GM18508 (cell line): ENCODE measurements around the gene CALR3.
"Not testable (repeated sequence)": the region's sequence is repeated elsewhere in the genome, so short reads cannot be mapped to it uniquely, and the experiment has no call there.

Experiments used
- ATAC-seq: cut with Tn5 transposase; IDR thresholded peaks from one replicate; pipeline ENCODE4 v1.9.1; 2021; ENCODE audit warnings: moderate number of reproducible peaks; ENCODE audit not compliant: insufficient read depth, unreplicated experiment

CALR3 gene, protein sequence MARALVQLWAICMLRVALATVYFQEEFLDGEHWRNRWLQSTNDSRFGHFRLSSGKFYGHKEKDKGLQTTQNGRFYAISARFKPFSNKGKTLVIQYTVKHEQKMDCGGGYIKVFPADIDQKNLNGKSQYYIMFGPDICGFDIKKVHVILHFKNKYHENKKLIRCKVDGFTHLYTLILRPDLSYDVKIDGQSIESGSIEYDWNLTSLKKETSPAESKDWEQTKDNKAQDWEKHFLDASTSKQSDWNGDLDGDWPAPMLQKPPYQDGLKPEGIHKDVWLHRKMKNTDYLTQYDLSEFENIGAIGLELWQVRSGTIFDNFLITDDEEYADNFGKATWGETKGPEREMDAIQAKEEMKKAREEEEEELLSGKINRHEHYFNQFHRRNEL

DNA sequence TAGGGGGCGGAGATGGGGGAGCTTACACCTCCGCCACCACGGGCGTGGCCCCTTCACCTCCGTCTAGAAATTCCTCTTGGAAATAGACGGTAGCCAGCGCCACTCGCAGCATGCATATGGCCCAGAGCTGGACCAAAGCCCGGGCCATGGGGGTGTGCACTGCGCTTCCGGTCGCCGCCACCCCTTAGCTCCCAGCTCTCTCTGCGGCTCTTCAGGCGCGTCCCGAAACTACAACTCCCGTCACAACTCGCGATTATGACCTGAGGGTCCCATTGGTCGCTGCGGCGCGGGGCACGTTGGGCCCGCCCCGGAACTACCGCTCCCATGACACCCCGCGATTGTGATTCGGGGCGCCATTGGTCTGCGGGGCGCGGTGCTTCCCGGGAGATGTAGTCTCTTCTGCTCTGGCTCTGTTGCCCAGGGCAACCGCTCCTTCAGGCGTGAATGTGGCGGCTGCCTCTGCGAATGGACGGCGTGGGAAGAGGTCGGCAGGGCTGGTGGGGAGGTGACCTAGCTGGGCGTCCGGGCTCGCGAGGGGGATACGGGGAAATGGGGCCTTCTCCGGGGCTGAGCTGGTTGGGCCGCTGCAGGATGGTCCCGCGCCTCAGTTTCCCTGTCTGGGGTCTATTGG lies at the start of gene CALR3, which contains the start of gene C19orf44:
Gene CALR3, minus strand, starts transcription at position 186 of the 631 bp plus-strand sequence. Its CDS starts 38 bp downstream, at position 148.
Gene C19orf44, plus strand, starts transcription at position 413 of the 631 bp plus-strand sequence. CDS start 4,399 bp downstream, outside the sequence.
- ATAC-seq: peak; percentile 85

DNA sequence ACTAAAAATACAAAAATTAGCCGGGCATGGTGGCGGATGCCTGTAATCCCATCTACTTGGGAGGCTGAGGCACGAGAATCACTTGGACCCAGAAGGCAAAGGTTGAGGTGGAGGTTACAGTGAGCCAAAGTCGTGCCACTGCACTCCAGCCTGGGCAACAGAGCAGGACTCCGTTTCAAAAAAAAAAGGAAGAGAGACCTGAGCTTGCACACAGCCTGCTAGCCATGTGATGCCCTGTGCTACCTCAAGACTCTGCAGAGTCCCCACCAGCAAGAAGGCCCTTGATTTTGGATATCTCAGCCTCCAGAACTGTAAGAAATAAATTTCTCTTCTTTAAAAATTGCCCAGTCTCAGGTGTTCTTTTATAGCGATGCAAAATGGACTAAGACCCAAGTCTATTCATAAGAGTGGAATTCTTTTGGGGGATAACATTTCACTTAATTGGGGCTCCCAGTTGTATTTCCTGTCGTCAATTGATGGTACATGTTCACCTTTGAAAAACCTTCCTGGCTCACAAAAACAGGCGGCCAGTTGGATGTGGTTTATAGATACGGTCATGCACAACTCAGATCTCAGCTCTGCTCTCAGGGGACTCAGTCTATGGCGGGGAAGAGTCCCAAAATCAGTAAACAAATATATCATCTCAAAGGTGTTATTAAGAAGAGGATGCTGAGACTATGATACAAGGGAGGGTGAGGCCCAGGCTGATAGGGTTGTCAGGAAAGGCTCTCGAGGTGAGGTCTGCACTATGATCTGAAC lies 48.7 kb upstream of the CALR3 start:
- ATAC-seq: no peak

DNA sequence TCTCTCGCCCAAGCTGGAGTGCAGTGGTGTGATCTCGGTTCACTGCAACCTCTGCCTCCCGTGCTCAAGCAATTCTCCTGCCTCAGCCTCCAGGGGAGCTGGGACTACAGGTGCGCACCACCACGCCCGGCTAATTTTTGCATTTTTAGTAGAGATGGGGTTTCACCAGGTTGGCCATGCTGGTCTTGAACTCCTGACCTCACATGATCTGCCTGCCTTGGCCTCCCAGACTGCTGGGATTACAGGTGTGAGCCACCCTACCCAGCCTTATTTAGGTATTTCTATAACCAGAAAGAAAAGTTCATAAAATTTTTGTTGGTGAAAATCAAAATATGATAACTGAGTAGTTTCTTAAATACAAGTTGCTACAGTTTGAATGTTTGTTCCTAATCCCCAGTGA lies 47.8 kb upstream of the CALR3 start:
- ATAC-seq: not testable (repeated sequence)

DNA sequence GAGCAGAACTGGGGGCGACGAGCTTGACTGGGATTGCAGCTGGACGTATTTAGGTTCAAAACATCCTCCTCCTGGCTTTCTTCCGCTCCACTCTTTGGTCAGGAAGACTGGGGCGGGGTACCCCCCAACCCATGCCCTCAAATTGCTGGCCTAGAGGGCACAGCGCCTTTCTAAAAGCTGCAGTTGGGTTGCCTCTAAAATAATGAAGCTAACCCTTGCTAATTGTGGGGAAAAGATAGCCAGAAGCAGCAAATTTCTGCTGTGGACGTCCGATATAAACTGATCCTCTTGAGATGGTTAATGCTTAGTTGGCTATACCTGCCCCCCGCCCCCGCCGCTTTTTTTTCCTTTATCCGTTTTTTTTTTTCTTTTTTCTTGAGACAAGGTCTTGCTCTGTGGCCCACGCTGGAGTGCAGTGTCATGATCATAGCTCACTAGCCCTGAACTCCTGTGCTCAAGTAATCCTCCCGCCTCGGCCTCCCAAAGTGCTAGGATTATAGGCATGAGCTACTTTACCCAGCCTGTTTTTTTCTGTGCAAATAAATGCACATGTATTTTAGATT lies 47.0 kb upstream of the CALR3 start:
- ATAC-seq: no peak

DNA sequence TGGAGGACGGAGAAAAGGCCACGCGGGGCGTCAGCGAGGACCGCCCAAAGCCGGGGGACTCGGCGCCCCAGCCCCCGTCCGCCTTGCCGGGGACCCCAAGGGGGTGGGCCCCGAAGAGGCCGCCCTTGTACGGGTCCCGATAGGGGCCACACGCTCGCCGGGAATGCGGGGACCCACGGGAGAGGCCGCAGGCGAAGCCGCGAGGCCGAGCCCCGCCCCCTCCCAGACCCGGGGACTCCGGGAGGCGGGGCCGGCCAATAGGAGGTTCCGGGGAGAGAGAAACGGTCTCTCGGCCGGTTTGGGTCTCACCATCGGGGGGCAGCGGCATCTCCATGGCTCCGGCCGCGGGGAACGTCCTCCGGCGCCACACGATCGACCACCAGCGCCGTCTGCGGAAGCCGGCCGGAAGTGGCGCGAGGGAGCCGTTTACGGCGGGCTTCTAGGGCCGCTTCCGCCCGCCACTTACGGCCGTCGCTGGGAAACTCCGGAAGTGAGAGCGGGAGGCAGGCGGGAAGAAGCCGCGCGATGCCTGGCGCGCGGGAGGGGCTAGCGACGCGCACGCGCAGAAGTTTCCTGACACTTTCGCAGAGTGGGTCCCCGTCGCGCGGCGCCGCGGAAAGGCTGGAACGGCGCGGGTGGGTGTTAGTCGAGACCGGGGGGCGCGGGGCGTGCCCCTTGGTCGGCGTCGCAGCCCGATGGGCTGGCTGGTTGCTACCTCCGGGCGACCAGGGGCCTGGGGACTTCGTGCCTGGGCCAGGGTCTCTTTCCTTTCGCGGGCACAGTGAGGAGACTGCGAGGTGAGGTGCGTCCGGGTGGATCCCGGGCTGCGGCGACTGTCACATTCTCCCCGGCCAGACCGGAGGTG lies 46.3 kb upstream of the CALR3 start, which contains the start of gene CHERP:
Gene CHERP, minus strand, starts transcription at position 393 of the 865 bp plus-strand sequence. Its CDS starts 59 bp downstream, at position 334.
- no peak for ATAC-seq

DNA sequence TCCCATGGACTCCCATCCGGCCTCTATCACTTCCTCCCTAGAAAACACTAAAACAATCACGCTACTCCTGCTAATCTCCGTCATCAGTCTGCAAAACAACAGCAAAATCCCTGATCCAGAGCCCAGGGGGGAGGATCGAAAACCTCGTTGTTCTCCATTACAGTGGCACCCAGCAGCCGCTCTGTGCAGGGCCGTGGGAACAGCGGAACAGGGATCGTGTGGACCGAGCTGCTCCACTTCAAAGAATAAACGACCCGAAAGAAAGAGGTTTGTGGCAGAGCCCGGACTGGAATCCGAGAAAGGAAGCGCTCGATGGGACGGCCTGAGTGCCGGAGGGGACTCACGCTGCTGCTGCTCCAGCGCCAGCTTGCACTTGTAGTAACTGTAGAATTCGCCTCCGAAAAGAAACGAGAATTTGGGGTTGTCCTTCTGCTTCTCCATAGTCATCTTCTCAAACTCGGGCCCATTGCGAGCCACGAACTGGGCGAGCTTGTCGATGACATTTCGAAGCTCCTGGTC lies 45.6 kb upstream of the CALR3 start:
- no peak for ATAC-seq

DNA sequence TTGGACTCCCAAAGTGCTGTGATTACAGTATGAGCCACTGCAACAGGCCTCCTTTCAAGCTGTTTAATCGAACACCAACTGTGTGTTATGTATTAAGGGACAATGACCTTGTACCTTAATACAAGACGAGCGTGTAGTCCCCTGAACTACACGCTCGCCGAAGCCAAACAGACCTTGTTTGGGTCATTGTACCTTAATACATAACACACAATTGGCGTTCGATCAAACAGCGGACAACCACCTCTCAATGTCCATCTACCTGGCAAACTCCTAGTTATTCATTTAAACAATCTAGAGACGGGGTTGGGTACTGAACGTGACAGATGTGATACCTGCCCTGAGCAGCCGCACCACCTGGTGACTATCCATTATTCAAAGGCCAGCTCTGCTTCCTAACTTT lies 45.0 kb upstream of the CALR3 start:
- ATAC-seq: no peak

DNA sequence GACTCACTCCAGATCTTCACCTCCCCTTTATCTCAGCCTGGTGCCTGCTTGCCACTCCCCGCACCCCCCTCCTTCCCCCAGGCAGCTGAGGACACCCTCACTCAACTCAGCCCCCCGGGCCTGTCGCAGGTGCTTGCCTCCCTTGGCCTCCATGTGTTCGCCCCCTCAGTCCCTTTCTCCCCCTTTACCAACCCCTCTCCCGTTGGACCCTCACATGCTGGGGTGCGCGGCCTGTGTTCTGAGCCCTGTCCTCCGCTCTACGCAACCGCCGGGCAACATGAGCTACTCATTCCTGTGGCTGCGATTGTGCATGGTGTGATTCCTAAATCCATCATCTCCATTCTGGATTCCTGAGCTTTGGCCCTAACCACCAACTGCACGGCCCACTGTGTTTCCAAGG lies 41.1 kb upstream of the CALR3 start:
- no peak for ATAC-seq

DNA sequence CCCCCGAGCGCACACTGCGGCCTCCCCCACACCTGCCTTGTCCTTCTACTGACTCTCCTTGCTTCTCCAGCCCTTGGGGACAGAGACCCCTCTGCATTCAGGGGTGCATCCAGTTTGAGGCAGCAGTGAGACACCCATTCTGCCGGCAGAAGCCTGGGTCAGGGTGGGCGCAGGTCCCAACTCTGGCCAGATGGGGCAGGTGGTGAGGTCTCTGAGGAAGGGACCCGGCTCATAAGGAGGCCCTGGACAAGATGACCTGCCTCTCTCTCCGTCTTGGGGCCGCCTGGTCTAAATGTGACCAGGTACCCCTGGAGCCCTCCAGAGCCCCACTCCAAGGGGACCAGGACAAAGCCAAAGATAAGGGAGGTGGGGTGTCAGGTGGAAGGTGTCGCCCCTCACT lies 40.2 kb upstream of the CALR3 start:
- no peak for ATAC-seq

DNA sequence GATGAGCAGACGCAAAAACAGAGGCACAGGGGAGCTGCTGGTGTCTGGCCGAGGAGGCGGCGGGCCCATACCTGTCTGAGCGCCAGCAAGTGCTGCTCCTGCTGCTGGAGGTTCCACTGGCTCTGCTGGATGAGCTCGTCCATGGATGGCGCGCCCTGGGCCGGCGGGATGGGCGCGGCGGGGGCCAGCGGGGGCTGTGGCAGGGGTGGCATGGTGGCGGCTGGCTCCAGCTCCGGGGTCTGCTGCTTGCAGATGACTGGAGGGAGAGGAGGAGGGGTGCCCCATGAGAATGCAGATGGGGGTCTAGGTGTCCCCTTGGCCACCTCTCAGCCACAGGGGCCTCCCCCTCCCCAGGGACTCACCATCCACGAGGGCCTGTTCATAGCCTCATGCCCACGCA lies 39.4 kb upstream of the CALR3 start:
- ATAC-seq: no peak

DNA sequence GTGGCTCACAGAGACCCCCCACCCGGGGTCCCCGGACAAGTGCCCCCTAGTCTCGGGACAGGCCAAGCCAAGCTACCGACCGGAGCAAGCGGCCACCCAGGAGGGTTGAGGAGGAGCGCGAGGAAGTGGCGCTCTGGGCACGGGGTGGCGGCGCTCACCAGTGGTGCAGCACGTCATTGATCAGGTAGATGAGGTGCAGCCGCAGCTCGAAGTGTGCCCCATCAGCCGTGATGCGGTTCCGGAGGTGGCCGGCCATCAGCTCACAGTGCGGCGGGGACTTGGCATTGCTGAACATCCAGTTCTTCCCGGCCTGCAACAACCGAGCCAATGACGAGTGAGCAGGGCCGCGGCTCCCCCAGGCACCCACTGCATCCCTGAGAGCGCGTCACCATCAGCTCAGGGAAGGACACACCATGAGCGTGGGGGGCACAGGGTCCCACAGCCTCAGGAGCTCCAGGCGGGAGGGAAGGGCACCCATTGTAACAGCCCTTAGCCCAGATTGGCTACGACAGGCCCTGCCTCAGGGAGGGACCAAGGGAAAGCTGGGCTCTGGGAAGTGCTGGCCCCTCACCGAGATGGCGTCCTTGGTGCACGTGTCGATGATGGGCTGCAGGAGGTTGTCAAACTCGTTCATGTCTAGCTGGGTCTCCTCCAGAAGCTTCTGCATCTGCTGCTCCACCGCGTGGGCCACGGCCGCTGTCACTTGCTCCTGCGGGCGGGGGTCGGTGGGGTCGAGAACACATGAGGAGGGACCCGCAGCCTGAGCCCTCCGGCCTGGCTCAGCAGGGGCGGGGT lies 36.7 kb upstream of the CALR3 start:
- ATAC-seq: no peak

DNA sequence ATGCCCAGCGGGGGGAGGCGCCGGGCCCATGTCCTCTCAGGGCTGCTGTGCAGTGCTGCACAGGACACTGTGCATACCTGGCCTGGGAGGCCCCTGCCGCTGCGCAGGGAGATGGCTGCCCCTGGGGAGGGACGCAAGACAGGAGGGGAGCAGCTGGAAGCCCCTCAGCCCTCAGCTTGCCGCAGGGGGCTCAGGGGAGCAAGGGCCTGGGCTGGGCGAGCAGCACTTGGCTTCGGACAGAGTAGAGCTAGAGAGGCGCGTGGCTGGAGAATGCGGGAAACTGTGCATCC lies 35.4 kb upstream of the CALR3 start:
- no peak for ATAC-seq

DNA sequence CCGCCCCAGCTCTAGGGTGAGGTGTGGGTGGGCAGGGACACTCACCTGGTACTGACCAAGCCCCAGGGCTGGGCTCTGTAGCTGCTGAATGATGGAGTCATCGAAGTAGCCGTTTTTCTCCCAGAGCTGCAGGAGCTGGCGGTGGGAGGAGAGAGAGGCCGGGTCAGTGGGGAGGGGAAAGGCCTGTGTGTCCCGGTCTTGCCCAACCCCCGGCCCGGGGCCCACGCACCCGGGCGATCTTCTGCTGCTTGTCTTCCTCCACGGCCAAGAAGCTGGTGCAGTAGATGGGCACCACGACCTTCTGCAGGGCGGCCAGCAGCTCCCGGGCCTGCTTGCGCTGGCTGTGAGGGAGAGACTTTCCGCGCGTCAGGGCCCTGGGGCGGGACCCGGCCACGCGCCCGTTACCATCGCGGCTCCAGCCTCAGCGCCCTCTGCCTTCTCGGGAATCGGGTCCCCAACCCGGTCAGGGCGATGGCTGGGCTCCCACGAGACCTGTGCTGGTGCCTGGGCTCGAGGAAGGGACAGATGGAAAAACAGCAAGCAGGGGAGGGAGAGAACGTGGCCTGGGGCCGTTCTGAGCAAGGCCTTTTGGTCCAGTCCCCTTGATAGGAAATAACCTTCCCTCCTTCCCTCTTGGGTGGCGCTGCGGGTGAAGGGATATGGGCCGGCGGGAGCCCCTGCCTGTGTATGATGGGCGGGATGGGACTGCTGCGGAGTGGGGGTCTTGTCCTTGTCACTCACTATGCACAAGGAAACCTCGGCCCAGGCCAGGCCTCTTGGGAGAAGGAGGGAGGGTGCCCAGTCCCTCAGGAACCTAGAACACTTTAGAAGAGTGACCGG lies 34.8 kb upstream of the CALR3 start:
- no peak for ATAC-seq

DNA sequence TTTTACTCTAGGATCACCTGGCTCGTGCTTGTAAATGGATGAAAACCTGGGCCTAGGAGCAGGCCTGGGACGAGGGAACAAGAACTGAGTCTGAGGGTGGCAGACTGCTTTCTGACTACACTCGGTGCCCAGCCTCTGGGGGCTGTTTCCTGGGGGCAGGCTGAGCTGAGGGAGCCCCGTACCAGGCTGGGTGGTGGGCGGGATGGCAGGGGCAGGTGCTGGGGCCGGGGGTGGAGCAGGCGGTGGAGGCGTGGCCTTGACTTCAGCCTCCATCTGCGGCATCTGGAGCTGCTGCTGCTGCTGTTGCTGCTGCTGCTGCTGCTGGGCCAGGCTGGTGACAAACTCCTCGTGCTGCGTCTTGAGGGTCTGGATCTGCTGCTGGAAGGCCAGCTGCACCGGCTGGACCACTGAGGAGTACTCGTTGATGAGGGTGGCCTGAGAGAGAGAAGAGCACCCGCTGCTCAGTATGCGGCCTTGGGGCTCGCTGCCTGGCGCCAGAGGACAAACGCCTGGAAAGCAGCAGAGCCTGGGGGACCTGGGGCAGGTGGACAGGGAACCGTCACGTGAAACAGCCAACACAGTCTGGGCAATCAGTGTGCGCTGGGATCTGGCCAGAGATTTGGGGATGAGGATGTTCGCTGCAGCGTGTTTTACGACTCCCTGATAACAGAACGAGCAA lies 33.6 kb upstream of the CALR3 start:
- no peak for ATAC-seq

DNA sequence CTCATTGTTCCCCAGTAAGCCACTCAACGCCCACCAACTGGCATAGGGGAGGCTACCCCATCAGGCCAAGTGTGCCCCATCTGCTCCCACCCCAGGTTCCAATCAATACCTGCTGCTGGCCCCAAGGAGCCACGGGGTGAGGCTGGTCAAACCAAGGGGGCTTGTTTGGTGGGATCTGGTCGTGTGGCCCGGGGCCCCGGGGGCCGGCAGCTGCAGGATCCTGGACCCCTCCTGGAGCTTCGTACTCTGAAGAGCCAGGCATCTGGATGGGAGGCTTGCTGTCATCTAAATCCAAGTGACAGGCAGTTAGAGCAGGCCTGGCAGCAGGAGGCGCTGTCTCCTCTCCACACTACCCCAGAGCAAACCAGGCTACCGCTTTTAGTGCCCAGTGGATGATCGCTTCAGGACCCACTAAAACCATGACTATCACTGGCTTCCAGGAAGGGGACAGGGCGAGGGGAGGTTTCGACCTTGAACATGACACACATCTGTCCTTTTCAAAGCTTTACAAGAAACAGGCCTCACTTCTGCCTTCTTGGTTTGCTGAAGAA lies 32.1 kb upstream of the CALR3 start:
- ATAC-seq: no peak

DNA sequence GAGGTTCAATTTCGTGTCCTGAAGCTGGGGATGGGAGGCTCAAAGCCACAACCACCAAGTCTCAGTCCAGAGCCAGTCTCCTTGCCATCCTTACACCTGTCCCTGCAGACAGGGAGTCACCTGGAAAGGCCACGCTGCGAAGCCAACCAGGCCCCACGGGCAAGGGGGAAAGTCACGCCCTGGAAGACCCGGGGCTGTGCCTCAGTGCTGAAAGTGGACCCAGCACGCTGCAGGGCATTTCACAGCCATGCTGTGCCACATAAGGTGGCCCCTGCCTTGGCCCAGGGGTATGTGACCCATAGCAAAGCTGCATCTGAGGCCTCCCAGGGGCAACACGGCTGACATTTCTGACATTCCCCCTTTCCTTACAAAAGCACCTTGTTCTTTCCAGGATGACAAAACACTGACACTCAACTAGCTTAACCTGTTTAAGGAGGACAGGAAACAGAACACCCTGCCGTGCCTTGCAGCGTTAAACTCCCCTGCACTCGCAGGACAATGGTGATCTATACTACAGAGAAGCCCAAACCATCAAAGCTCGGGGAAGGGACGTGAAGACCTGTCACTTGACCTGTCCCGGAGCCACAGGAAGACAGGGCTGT lies 31.5 kb upstream of the CALR3 start:
- ATAC-seq: no peak
